Raji (cell line): ENCODE measurements around the gene GRIP1.

Experiments used
- POLR2A ChIP-seq: IDR thresholded peaks from 2 replicates; pipeline ENCODE4 v1.6.1; 2011; ENCODE audit warnings: low read depth, low read length, control low read depth; ENCODE audit not compliant: insufficient read depth

The GRIP1 gene

DNA sequence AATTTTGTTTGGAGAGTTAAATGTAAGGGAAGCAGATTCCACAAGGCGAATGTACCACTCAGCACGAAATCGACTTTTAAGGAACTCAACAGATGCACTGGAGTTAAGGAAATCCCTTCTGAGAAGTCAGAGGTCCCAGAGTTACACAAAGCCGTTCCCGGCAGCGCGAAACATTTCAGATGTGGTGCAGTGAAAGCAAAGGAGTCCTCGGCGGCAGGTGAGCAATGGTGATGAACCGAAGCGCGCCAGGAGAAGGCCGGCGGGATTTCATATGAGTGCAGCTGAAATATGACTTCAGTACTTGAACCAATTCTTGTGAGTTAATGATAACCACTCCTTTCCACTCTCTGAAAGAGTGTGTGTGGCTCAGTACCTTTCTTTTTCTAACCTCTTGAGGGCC lies 183.2 kb downstream of the GRIP1 start:
- TF ChIP-seq POLR2A: no peak

DNA sequence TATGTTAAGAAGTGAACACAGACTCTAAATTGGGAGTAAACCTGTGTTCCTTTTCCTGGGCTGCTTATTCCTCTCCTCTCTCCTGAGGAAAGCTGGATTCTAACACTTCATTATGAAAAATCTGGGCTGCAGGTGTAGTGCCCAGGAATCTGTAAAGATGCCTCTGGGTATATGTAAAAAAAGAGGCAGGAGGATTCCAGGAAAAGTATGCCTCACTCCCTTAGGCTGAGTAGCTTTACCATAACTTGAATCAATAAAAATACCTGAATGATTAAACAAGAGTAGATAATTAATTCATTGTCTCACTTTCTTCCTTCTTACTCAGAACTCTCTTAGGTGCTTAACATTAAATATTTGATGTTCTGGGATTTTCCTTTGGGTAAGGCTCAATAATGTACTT lies 185.1 kb downstream of the GRIP1 start:
- TF ChIP-seq POLR2A: no peak

DNA sequence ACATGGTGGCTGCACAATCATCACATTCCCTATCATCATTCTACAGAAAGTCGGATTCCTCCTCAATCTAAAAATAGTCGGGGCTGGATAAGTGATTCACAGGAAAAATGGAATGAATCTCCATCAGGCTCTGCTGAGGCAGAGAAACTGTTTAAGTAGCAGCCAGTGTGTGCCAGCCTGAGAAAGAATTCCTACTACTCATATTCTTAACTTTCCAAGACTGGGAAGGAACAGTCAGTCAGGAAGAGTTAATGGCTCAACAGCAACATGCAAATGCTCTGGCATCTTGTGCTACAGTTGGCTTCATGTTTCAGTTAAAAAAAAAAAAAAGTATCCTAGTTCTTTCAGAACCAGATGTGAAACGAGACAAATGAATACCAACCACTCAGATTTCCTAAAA lies 187.0 kb downstream of the GRIP1 start:
- TF ChIP-seq POLR2A: no peak

DNA sequence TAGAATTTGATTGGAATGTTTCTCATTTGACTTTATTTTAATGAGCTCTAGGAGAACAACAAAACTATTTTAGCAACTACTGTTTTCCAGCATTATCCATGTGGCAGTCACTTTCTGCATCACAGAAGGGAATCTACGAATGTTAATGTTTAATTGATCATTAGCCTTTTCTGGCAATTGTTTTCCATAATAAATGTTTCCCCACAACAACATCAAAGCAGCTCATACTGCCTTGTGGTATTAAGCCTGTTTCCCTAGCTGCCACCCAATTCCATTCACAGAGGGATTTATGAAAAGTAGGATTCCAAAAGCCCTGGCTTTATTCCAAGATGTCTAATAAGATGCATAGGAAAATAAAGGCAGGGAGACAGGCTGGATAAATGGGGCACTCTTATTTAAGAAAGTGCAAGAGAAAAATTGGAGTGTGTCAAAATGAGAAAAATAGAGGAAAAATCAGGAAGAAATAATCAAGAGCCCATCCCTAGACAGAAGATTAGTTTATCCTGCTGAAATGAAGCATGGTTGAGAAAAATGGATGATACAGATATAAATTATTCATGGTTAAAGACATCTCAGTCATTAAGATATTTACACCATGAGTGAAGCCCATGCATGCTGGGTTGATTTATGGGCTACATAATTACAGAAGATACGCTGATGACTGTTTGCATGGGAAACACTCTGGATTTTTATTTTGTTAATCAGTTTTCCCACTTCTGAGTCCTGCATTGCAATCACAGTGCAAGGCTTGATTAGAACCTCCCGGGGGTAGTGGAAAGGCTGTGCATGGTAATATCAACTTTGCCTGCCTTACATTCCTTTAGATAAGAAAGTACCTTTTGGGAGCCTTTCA lies 196.3 kb downstream of the GRIP1 start:
- no peak for TF ChIP-seq POLR2A

DNA sequence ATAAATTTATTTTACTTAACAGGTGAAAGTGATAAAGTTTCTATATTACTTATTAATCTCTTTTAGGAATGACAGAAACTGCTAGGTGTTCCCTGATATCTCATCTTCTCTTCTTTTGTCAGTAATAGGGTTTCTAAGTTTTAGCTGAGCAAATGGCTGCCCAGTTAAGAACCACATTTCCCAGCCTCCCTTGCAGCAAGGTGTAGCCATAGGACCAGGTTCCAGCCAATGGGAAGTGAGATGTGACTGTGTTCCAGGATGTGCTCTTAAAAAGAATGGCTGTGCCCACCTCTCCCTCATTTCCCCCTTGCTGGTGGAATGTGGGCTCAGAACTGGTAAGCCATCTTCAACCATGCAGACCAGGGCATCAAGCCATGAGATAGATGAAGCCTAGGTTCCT lies 210.9 kb downstream of the GRIP1 start:
- no peak for TF ChIP-seq POLR2A

DNA sequence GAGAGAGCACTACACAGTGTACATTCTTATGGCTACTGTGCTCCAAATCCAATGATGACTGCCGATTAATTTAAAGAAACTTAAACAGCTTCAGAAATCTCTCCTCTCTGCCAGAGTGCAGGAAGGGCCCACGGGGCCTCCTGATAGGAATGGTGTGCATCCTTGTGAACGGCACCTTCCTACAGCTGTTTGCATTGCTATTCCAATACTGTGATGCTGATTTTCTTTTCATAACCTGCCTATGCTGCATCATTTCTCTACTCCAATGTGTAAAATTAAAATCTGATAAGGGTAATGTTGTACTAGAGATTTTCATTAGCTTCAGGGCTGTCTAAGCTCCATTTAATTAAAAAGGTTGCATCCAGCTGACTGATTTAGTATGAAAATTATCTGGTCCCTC lies 217.5 kb downstream of the GRIP1 start:
- TF ChIP-seq POLR2A: no peak

DNA sequence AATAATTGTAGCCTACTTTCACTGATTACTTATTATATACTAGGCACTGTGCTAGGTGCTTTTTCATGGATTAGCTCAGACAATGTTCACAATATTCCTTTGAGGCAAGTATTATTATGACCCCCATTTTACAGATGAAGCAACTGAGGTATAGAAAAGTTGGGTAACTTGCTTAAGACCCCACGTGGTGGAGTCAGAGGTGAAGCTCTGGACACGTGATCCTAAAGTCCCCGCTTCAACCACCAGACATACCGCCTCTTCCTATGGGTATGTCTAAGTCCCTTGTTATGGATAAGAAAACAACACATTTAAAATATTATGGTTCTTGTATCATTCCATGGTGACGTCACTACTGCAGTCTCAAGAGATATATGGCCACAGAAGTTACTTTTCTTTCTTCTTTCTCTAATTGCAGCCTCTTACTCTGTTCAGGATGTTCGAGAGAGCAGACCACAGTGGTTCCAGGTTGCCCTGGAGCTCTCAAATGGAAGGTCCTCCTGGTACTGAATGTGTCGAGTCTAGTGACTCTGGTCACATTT lies 218.9 kb downstream of the GRIP1 start:
- TF ChIP-seq POLR2A: no peak

DNA sequence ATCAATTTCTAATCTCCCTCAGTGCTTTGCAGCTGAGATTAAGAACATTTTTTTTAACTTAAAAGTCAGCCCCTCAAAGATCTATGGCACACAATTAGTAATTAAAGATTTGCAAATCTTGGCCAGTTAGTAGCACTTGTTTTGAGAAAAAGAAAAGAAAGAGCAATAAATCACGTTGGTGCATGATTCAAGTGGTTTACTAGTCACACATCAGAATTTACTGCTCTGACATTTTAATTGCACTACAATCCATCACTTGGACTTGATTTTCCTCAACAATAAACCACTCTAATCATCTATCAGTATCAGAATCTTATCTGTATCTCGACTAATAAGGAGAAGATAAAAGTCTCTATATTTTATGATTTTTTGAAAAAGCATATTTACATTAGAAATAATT lies 222.3 kb downstream of the GRIP1 start:
- no peak for TF ChIP-seq POLR2A

DNA sequence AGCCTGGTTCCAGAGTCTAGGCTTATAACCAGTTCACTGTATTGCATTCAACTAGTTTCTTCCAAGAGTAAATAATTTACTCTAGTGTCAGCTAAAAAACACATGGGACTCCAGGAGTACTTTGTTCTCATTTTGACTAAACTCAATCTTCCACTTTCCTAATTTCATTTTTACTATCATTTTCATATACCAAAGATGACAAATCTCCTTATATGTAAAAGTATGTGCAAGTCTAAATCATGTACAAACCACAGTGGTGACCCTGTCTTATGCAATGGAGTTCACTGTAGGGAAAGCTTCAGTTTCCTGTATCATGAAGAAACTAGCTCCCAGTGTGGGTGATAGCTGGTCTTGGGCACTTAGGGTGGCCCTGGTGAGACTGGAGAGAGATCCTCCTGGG lies 225.0 kb downstream of the GRIP1 start:
- TF ChIP-seq POLR2A: no peak

DNA sequence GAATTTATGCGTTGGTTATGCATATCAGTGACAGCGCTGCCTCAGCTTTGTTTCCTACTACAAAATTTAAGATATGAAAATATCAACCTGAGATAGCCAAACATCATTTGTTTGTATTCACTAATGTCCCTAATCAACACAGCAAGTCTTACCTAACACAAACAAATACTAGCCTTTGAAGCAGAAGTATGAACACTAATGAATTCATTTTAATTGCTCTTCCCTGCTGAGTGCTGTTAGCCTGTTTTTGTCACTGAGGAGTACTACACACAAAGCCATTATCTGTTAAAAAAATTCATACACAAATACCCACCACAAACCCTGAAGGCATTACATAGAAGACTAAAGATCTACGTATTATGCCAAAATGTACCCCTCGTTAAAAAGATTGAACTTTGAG lies 225.8 kb downstream of the GRIP1 start:
- no peak for TF ChIP-seq POLR2A

DNA sequence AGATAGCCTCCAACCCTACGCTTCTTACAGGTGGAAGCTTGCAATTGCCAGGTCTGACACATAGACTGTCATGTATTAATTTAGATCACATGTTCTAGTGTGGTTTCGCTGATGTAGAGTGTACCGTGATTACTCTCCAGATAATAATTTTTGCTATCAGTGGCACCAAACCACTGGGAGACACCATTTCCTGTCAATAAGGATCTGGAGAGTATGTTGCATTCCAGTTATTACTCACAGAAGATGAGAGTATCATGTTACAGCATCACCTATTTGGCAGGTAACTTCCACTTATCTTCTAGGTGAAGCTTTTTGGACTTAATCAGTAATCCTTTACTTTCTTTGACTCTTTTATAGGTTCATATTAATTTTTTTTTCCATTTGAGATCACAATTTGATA lies 229.3 kb downstream of the GRIP1 start:
- no peak for TF ChIP-seq POLR2A

DNA sequence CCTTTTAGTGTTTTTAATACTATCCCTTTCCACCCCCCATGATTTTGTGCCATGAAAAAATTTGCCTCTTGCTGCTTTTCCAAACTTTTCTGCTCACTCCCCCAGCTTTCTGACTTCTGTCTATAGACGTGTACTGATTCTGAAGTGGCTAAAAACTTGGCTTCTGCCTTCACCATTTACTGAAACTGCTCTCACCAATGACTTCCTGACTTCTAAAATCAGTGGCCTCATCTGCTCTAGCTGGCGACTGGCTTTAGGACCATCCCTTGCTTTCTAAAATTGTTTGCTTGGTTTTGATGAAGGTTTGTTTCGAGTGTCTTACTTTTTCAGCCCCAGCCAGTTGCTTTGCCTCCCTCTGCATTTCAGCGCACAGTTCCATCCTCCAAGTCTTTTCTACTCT lies 231.2 kb downstream of the GRIP1 start:
- TF ChIP-seq POLR2A: no peak

DNA sequence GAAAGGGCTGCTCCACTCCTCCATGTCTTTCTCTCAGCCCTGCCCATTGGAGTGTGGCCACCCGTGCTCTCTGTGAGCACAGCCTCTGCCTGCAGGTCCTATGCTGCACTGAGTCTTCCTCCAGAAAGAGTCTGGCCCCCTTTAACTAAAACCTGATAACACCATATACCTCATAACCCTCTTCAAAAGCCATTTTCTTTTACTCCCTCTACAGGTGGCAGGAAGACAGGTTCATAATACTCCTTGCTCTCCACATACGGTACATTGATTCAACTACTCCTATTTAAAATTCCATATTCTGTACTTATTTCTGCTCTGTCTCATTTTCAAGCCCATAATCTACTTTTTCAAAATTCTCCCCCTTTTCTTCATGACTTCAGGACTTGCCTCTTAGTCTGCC lies 232.6 kb downstream of the GRIP1 start:
- TF ChIP-seq POLR2A: no peak

DNA sequence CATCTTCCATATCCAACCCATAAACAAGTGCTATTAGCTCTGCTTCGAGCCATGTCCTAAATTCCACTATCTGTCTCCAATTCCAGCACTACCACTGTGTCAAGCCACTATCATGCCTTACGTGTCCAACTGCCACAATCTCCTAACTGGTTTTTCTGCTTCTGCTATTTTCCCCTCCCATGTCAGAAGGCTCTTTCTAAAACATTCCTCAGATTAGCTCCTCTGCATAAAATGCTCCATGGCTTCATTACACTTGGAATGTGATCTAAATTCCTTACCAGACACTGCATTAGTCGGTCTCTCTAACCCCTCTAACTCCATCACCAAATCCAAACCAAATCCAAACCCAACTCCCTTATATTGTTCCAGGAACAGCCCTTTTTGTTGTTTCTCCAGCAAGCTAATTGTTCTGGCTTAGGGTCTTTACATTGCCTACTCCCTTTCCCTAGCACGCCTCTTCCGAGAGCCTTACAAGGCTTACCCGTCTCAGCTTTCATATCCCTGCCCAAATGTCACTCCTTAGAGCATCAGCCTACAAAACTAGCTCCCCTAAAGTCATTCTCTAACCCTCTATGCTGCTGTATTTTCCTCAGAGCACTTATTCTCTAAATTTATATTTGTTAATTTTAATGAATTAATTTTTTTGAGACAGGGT lies 236.8 kb downstream of the GRIP1 start:
- no peak for TF ChIP-seq POLR2A

DNA sequence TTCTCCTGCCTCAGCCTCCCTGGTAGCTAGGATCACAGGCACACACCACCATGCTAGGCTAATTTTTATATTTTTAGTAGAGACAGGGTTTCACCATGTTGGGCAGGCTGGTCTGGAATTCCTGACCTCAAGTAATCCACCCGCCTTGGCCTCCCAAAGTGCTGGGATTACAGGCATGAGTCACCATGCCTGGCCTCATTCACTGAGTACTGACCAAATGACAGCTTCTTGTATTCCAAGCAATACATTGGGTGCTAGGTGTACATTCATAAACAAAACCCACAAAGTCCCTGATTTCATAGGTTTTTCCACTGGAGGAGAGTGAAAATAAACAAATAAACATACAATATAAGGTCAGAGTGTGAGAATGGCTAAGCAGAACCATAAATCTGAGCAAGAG lies 240.3 kb downstream of the GRIP1 start:
- no peak for TF ChIP-seq POLR2A

DNA sequence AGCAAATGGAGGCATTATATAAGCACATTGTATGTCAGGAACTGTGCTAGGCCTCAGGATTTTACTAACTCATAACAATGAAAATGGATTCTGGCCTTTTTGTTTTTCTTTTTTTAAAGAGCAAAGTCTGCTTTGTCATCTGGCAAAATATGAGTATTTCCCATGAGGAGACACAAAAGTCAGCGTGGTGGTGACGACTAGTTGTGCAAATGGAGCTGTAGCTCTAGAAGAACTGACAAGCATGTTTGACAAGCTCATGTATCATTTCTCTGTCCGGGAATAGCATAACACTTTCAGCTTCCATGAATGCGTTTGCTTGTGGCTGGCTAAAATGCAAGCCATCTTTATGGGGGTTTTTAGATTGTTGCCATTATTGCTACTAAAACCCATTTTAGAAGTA lies 248.8 kb downstream of the GRIP1 start:
- TF ChIP-seq POLR2A: no peak
